Testis (tissue), 2 donors: Measurements from ENCODE around the gene WDR13.

Source experiments
- CTCF ChIP-seq, 3 experiments: fragments of 450-650 bp in 2 of 3; fragments of 200-600 bp in 1 of 3; sonication (generic) in 1 of 3; IDR thresholded peaks; one replicate each; pipeline ENCODE4 v1.5.1; 2016 to 2019; ENCODE audit warnings: antibody characterized with exemption in 3 of 3, mild to moderate bottlenecking in 2 of 3, moderate library complexity in 1 of 3
- POLR2A ChIP-seq: fragments of 450-650 bp; IDR thresholded peaks from one replicate; pipeline ENCODE4 v1.6.1; 2017; ENCODE audit warnings: antibody characterized with exemption, mild to moderate bottlenecking, moderate library complexity

GRCh38 chrX:48631376-48632090 lies 34.2 kb downstream of the WDR13 start:
- TF ChIP-seq CTCF (IDR thresholded peaks at IDR 0.05) (peak; percentile 22 to 36 (median 28)), POLR2A (no peak)
